Measurements from ENCODE around the gene MTFR1L. TPM values are rescaled to one million over a fixed set of nuclear protein-coding genes. Genes with fewer than 3 reads are reported as not detected.

Gene MTFR1L
- total RNA-seq = 52.7 TPM

GRCh38 chr1:25819491-25820246 is at the start of gene MTFR1L:
MTFR1L (plus strand) TSS chr1:25819954; CDS start chr1:25823105, 3,151 bp downstream.
- ATAC-seq (peak; percentile 84), DNase-seq (ENCODE audit: low spot score) (peak; percentile 94)

- DNase-seq (ENCODE audit: low spot score) = no peak
- no peak for ATAC-seq
These were observed 49.1 kb upstream of the MTFR1L start for GRCh38 chr1:25770541-25771220.

DNA sequence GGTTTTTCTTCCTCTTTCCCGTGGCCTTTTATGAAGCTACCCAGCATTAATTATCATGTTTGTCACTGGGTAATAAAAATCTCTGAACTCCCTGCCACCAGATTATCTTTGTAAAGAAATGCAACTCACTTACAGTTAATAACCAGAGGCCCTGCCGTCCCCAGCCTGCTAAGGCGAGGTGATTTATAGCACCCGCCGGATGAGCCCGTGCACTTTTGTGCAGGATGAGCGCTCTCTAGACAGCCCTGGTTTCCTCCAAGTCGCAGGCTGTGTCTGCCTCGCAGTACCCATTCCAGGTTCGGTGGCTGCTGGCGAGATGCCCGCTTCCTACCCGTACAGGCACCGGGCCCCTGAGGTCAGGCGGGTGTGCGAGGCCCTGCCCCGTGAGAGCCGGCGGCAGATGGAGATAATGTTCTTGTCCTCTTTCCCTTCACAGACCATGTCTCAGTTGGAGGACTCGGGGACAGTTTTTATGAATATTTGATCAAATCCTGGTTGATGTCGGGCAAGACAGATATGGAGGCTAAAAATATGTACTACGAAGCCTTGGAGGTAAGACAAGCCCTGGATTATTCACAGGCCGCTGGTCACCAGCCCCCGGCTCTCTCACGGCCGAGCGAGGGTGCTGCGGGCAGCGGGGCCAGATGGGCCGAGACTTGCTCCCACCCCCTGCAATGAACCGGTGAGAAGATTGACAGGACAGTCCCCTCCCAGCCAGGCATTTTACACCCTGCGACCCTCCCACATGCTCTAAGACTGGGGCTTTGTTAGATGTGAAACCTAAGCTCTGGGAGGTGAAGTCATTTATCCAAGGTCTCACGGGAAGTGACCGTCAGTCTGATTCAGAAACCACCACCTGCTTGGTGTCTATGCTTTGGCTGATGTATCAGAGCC is 48.3 kb upstream of the MTFR1L start:
- DNase-seq (ENCODE audit: low spot score) (peak; percentile 74), ATAC-seq (peak; percentile 29)

DNA sequence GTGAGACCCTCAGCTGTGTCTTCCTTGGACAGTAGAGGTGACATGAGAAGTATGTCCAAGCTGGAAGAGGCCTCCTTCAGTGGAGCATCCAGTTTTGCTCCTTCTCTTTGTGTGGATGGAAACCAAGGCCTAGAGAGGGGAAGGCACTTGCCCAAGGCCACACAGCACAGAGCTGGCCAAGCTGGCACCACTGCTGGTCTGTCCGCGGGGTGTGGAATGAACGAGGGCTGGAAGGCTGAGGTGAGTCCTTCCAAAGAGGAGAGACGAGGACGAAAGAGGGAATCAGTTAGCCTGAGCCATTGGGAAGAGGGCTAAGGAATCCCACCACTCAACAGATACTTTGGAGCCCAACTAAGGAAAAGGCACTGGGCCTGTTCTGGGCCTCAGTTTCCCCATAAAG is 47.6 kb upstream of the MTFR1L start:
- ATAC-seq (no peak), DNase-seq (ENCODE audit: low spot score) (no peak)

- DNase-seq (ENCODE audit: low spot score) (no peak), ATAC-seq (no peak)
These were observed 47.0 kb upstream of the MTFR1L start for GRCh38 chr1:25772692-25773245.

GRCh38 chr1:25773441-25774125 is 46.2 kb upstream of the MTFR1L start:
- DNase-seq (ENCODE audit: low spot score) = peak; percentile 83
- ATAC-seq = peak; percentile 91

DNA sequence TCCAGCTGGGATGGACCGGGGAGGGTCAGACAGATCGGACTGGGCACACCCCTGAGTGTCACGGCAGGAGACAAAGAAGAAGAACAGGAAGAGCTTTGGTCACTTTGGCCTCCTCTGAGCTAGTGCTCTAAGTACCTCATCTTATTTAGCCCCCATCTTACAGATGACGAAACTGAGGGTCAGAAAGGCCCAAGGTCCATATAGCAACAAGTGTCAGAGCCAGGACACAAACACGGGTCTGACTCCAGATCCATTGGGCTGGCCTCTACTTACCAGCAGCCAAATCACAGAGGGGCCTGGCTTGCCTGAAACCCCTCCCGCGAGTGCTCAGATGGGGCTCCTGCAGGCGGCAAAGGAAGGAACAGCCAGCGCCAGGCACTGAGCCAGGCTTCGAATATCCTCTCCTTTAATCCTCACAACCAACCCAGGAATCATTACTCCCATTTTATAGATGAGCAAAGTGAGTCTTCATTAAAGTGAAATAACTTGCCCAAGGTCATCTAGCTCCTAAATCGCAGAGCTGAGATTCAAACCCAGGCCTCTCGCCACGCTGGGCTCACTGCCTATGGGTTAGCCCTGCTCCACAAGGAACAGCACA is 45.4 kb upstream of the MTFR1L start:
- DNase-seq (ENCODE audit: low spot score) (no peak), ATAC-seq (no peak)

GRCh38 chr1:25774921-25775771 is 44.6 kb upstream of the MTFR1L start:
- DNase-seq (ENCODE audit: low spot score) (no peak), ATAC-seq (no peak)

GRCh38 chr1:25779388-25779787 is 40.4 kb upstream of the MTFR1L start:
- ATAC-seq (no peak), DNase-seq (ENCODE audit: low spot score) (no peak)

- DNase-seq (ENCODE audit: low spot score) (no peak), ATAC-seq (no peak)
These were observed 39.9 kb upstream of the MTFR1L start for GRCh38 chr1:25779894-25780293.

DNA sequence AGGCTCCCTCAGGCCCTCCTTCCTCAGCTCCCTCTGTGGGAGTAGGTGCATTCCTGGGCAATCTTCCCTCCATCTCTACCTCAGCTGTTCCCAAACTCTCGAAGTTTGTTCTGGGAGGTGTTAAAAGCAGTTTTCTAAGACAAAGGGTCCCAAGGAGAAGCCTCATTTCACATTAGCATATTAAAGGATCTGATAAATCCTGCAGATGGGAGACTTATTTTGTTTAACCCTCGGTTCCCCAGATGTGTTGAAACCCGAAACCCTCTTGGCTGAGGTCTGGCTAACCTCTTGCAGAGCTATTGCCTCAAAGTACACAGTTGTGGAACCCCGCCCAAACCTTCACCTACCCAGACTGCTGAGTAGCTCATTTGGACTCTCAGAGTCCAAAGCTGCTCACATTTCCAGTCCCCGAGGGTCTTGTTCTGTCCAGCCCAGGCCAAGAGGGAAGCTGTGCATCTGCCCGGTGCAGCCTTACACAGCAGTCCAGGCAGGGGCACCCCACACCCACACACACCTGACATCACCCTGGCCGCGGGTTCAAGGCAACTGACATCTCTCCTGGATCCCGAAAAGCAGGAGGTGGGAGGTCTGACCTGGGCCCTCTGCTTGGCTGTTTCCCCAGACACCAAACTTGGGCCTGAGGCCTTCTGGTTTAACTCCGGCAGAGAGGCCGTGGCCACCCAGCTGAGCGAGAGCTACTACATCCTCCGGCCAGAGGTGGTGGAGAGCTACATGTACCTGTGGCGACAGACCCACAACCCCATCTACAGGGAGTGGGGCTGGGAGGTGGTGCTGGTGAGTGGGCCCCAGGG is 39.2 kb upstream of the MTFR1L start:
- DNase-seq (ENCODE audit: low spot score) = no peak
- peak; percentile 78 for ATAC-seq

GRCh38 chr1:25781130-25781433 is 38.7 kb upstream of the MTFR1L start:
- ATAC-seq = peak; percentile 42

DNA sequence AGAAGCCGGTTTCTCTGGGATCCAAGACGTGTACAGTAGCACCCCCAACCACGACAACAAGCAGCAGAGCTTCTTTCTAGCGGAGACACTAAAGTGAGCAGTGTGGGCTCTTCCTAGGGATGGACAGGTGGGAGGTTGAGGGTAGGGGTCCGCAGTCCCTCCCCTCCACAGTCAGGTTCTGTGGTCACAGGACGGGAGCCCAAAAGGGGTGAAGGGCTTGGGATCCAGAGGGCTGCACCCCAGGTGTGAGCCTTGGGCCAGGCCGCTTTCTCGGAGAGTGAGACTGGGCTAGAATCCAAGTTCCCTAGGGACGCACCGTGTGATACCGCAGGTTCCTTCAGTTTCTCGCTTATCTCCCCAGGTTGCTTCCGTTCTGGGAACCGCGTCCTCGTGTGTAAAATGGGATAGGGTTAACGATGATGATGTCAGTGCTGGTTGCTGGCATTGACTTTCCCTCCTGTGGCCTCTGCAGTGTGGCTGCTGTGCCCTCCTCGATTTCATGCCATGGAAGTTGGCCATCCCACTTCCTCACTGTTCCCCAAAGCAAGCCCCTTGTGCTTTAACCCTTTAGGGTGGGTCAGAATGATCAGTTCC is 37.0 kb upstream of the MTFR1L start:
- ATAC-seq = no peak
- no peak for DNase-seq (ENCODE audit: low spot score)

More at GRCh38 chr1:25781130-25781433, 38.7 kb upstream of the MTFR1L start:
- DNase-seq (ENCODE audit: low spot score) = no peak

DNA sequence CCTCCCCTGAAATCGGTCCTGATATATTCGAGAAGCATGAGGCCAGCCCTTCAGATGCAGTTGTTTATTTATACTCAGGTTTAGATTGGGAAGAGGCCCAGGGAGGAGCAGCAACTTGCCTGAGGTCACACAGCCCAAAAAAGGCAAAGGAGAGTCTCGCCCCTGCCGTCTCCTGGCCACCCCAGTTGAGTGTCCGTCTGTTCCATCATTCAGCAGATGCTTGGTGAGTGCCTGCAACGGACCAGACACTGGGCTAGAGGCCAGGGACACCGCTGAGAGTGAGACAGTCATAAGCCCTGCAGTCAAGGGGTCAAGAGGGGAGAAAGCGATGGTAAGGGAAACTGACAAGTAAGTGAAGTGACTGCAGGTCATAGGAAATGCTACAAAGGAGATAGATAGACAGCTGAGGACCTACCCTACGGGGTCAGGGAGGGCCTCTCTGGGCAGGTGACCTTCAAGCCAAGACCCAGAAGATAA is 35.1 kb upstream of the MTFR1L start:
- DNase-seq (ENCODE audit: low spot score) (no peak), ATAC-seq (peak; percentile 23)

DNA sequence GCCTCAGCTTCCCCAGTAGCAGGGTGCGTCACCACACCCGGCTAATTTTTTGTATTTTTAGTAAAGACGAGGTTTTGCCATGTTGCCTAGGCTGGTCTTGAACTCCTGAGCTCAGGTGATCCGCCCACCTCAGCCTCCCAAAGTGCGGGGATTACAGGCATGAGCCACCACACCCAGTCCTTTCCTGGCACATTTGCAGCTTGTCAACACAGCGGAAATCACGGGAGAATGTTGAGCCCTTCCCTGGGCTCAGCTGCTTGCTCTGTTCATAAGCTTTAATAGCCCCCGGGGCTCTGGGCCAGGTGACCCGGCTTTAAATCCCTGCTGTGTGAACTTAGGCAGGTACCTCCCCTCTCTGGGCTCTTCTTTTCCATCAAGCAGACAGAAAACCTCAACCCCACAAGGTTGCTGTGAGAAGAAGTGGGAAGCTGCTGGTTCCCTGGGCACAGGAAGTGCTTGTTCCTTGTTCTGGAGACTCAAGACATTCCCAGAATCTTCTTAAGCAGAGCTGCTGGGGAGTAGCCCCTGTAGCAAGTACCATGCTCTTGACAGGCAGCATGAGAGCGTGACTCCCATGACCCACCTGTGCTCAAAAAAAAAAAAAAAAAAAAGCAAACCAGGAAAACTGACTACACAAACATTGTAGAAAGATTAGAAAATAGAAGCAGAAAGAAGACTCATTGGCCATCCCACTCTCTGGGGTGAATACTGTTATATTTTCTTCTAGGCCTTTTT is 34.3 kb upstream of the MTFR1L start:
- no peak for DNase-seq (ENCODE audit: low spot score)
- ATAC-seq = no peak

DNA sequence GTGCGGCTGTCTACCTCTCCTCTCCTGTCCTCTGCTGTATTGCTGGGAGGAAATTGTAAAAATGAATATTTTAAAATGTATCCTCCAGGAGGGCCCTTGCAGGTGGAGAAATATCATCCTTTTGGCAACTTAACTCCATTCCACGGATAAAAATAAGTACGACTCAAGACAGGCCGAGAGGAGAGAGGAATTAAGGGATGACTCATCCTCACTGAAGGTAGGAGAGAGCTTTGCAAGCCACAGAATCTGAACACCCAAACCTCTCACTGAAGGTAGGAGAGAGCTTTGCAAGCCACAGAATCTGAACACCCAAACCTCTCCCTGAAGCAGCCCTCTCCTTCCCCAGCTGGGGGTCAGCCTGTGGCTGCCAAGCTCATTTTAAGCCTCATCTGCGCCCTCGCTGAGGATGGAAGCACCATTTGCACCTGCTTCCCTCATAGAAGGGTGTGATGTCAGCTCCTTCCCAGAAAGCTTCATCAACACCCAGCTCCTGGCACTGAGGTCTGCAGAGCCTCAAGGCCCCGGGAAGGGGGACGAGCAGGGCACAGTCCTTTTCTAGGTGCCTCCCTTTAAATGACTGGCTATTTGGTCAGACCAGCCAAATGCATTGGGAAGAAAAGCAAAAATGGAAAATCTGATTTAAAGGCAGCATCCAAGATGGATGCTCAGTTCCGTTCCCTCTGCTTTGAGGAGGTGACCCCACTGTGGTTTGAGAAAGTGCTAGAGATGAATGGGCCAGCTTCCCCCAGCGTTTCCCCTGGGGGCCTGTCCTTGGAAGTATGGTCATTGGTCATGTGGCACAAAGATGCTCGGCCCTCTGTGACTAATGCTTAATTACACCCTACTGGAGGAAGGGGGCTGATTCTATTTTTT is 32.6 kb upstream of the MTFR1L start:
- DNase-seq (ENCODE audit: low spot score) (no peak), ATAC-seq (no peak)

All from left lobe of liver (tissue), 2 donors.